ENCODE results near the gene AFAP1.

AFAP1 gene

GRCh38 chr4:7733801-7734650 is 205.6 kb downstream of the AFAP1 start:
- DNase-seq, result no peak

GRCh38 chr4:7733201-7733600 is 206.5 kb downstream of the AFAP1 start:
- DNase-seq, result no peak

GRCh38 chr4:7732263-7732662 is 207.4 kb downstream of the AFAP1 start:
- DNase-seq, result no peak

GRCh38 chr4:7731437-7731836 is 208.2 kb downstream of the AFAP1 start:
- no peak for DNase-seq

- DNase-seq, result no peak
These were observed 211.9 kb downstream of the AFAP1 start for GRCh38 chr4:7727749-7728148.

- no peak for DNase-seq
These were observed 212.8 kb downstream of the AFAP1 start for GRCh38 chr4:7726665-7727413.

GRCh38 chr4:7725951-7726350 is 213.7 kb downstream of the AFAP1 start:
- DNase-seq, result no peak

GRCh38 chr4:7723625-7724024 is 216.0 kb downstream of the AFAP1 start:
- DNase-seq, result no peak

GRCh38 chr4:7722766-7723387 is 216.8 kb downstream of the AFAP1 start:
- DNase-seq, result no peak

GRCh38 chr4:7721984-7722551 is 217.6 kb downstream of the AFAP1 start:
- no peak for DNase-seq

GRCh38 chr4:7719354-7720174 is 220.1 kb downstream of the AFAP1 start:
- DNase-seq, result peak; percentile 29

GRCh38 chr4:7717946-7718490 is 221.6 kb downstream of the AFAP1 start:
- DNase-seq, result no peak

GRCh38 chr4:7717161-7717560 is 222.5 kb downstream of the AFAP1 start:
- no peak for DNase-seq

- no peak for DNase-seq
These were observed 223.5 kb downstream of the AFAP1 start for GRCh38 chr4:7716010-7716721.

GRCh38 chr4:7715271-7716009 is 224.2 kb downstream of the AFAP1 start:
- DNase-seq, result no peak

GRCh38 chr4:7714738-7715137 is 224.9 kb downstream of the AFAP1 start:
- no peak for DNase-seq

GRCh38 chr4:7714176-7714575 is 225.5 kb downstream of the AFAP1 start:
- no peak for DNase-seq

GRCh38 chr4:7713757-7714156 is 225.9 kb downstream of the AFAP1 start:
- DNase-seq, result no peak

GRCh38 chr4:7712021-7712671 is 227.5 kb downstream of the AFAP1 start:
- no peak for DNase-seq

- DNase-seq, result no peak
These were observed 228.2 kb downstream of the AFAP1 start for GRCh38 chr4:7711307-7711963.

Data from NCI-H526 treated with DMSO at 0.1 percent for 48 hours (cell line).